Ovary (tissue), 9 donors: ENCODE measurements around the gene ODAD2. TPM values are rescaled to one million over a fixed set of nuclear protein-coding genes. Genes with fewer than 3 reads are reported as not detected.
"Not testable (repeated sequence)": the region's sequence is repeated elsewhere in the genome, so short reads cannot be mapped to it uniquely, and the experiment has no call there.

Source experiments
- DNase-seq, 5 donors: peaks; one replicate each; pipeline ENCODE4 v3.0.0-alpha.2; 2019 to 2020
- H3K27ac ChIP-seq, 2 donors: fragments of 200-600 bp; one replicate each; pipeline versions ENCODE4 v1.5.1 to v1.8.0; 2019 to 2022
- H3K27me3 ChIP-seq: fragments of 200-600 bp; one replicate; pipeline ENCODE4 v1.8.0; 2022
- H3K36me3 ChIP-seq: fragments of 200-600 bp; sonication (generic); one replicate; pipeline ENCODE4 v1.5.1; 2019
- H3K4me1 ChIP-seq: one replicate; pipeline ENCODE4 v1.8.1; 2013; ENCODE audit warnings: mild to moderate bottlenecking, moderate library complexity; ENCODE audit not compliant: insufficient read depth
- H3K4me3 ChIP-seq: fragments of 200-600 bp; sonication (generic); one replicate; pipeline ENCODE4 v1.5.1; 2017
- H3K9me3 ChIP-seq, 2 donors: fragments of 200-600 bp in 1 of 2; sonication (generic) in 1 of 2; one replicate each; pipeline versions ENCODE4 v1.5.1 to v1.8.1; 2013 to 2019; ENCODE audit warnings: mild to moderate bottlenecking in 1 of 2, moderate library complexity in 1 of 2
- CTCF ChIP-seq, 3 donors: fragments of 450-650 bp in 2 of 3; fragments of 200-600 bp in 1 of 3; IDR thresholded peaks; one replicate each; pipeline versions ENCODE4 v1.5.1 to v1.8.0; 2016 to 2022; ENCODE audit warnings: antibody characterized with exemption in 3 of 3, mild to moderate bottlenecking in 1 of 3
- EP300 ChIP-seq: sonication (generic); formaldehyde crosslinking; IDR thresholded peaks from one replicate; pipeline ENCODE4 v1.6.1; 2017; ENCODE audit warnings: antibody characterized with exemption
- POLR2A ChIP-seq: fragments of 450-650 bp; IDR thresholded peaks from one replicate; pipeline ENCODE4 v1.6.1; 2017; ENCODE audit warnings: antibody characterized with exemption, mild to moderate bottlenecking, moderate library complexity
- WGBS, 3 donors: extraction: QIAGEN DNeasy Blood & Tissue Kit in 1 of 3; methylation state at CpG; one replicate each; pipeline versions ENCODE4 v1.1.5 to v1.1.7; 2013 to 2017; 5-methylcytosine and 5-hydroxymethylcytosine counted together
- intact Hi-C, 4 donors: fragments of 100-400 bp; cut with DNase I; formaldehyde crosslinking; loops; one replicate each; pipeline versions ENCODE4 v1.11.0 to v1.15.1; 2022 to 2023
- polyA plus RNA-seq, 2 donors: library from polyadenylated mRNA; stranded (reverse); fragments of 200-250 nt in 1 of 2; fragments of 350-450 nt in 1 of 2; fragmentation: Illumina TruSeq in 1 of 2; extraction: RNeasy Lipid Tissue Mini Kit (QIAGEN cat#74804) in 1 of 2; gene quantifications; one replicate each; pipeline ENCODE4 v1.2.3, GENCODE V29; 2013 to 2014
- total RNA-seq, 7 donors: library from RNA; depleted of rRNA in 2 of 7; stranded (reverse); fragments of >200 nt in 2 of 7; fragmentation: NEBNext Ultra II Directional in 3 of 7; extraction: Animal tissue kit (Norgen Biotek cat#: 25700) in 3 of 7; gene quantifications; one replicate each; pipeline versions ENCODE4 v1.1.0 to v1.2.4, GENCODE V29; 2016 to 2023
- donor health status: DM: no; HTN: no; CAD: no; lungs with moderate emphysema.
- donor health status: DM: no; HTN: no; CAD: no.
- donor health status: Bipolar disorder and iron deficiency.
- donor health status: DM: yes; HTN: yes; CAD: no.
- donor health status: DM: no; HTN: no; CAD: no.
- donor health status: DM: yes; HTN: yes; CAD: no.

ODAD2 gene
- total and polyA plus RNA-seq, 9 donors = 0.83 to 11.0 (median 2.5) TPM

GRCh38 chr10:27982875-27983543 lies 15.9 kb downstream of the ODAD2 start:
- 70 to 79% (median 77%) methylated on average over 6 of the region's 6 CpGs for WGBS, 3 donors
- TF ChIP-seq POLR2A = no peak
- TF ChIP-seq CTCF (IDR thresholded peaks at IDR 0.05) = no peak
- no peak for TF ChIP-seq EP300

GRCh38 chr10:27981744-27982143 lies 17.1 kb downstream of the ODAD2 start:
- DNase-seq = no peak
- intact Hi-C loops = no loop called here
- TF ChIP-seq EP300 (no peak), POLR2A (no peak), CTCF (IDR thresholded peaks at IDR 0.05) (no peak)
- 84 to 89% (median 86%) methylated on average over 4 of the region's 4 CpGs for WGBS, 3 donors
- Histone ChIP-seq H3K4me3 (no peak overlapping the region), H3K36me3 (no peaks in the 10 kb centered on the region), H3K27me3 (no peaks in the 10 kb centered on the region), H3K27ac (no peak overlapping the region), H3K9me3 (no peaks in the 10 kb centered on the region), H3K4me1 (no peaks in the 10 kb centered on the region)

More at GRCh38 chr10:27982875-27983543, 15.9 kb downstream of the ODAD2 start:
- H3K4me1 ChIP-seq = no peaks in the 10 kb centered on the region
- H3K27me3 ChIP-seq = no peaks in the 10 kb centered on the region
- no peaks in the 10 kb centered on the region for H3K9me3 ChIP-seq
- no peaks in the 10 kb centered on the region for H3K36me3 ChIP-seq
- DNase-seq = no peak
- H3K27ac ChIP-seq = no peak overlapping the region
- intact Hi-C loops = no loop called here
- H3K4me3 ChIP-seq = no peak overlapping the region

GRCh38 chr10:27970795-27971194 lies 28.1 kb downstream of the ODAD2 start:
- H3K27ac ChIP-seq, H3K4me1 ChIP-seq, H3K27me3 ChIP-seq, H3K9me3 ChIP-seq, intact Hi-C loops, DNase-seq, H3K36me3 ChIP-seq, H3K4me3 ChIP-seq: not testable (repeated sequence)
- 93 to 97% (median 97%) methylated on average over 1 of the region's 1 CpG for WGBS, 3 donors

- H3K4me3 ChIP-seq, H3K27ac ChIP-seq, intact Hi-C loops, H3K4me1 ChIP-seq, H3K27me3 ChIP-seq, H3K36me3 ChIP-seq, H3K9me3 ChIP-seq, DNase-seq: not testable (repeated sequence)
- 94 to 97% (median 95%) methylated on average over 7 of the region's 7 CpGs for whole genome bisulfite sequencing, 3 donors
Measured at GRCh38 chr10:27969931-27970330, 28.9 kb downstream of the ODAD2 start.

- TF ChIP-seq CTCF (IDR thresholded peaks at IDR 0.05) (no peak), EP300 (no peak)
- H3K27ac ChIP-seq = no peak overlapping the region
- H3K9me3 ChIP-seq = no peaks in the 10 kb centered on the region
- no peak overlapping the region for H3K4me3 ChIP-seq
- H3K4me1 ChIP-seq = no peaks in the 10 kb centered on the region
- DNase-seq = no peak
- no peaks in the 10 kb centered on the region for H3K36me3 ChIP-seq
- 92 to 96% (median 94%) methylated on average over 5 to 6 of the region's 6 CpGs for WGBS, 3 donors
- intact Hi-C loops = no loop called here
- H3K27me3 ChIP-seq = no peaks in the 10 kb centered on the region
Measured at GRCh38 chr10:27959093-27959715, 39.7 kb downstream of the ODAD2 start.

- 12 to 22% (median 15%) methylated on average over 3 of the region's 3 CpGs for WGBS, 3 donors
- H3K4me3 ChIP-seq, H3K36me3 ChIP-seq, H3K4me1 ChIP-seq, H3K27me3 ChIP-seq, H3K9me3 ChIP-seq, DNase-seq, intact Hi-C loops, H3K27ac ChIP-seq: not testable (repeated sequence)
Measured at GRCh38 chr10:27958383-27958782, 40.5 kb downstream of the ODAD2 start.
